HG02852 (cell line): ENCODE data around the gene MMP2.
A peak's percentile ranks its signal among the peaks of the same experiment; 100 is the strongest.

Source experiments
- ATAC-seq: cut with Tn5 transposase; IDR thresholded peaks from one replicate; pipeline ENCODE4 v1.9.1; 2021; ENCODE audit warnings: mild to moderate bottlenecking, moderate library complexity; ENCODE audit not compliant: unreplicated experiment

Gene MMP2

DNA sequence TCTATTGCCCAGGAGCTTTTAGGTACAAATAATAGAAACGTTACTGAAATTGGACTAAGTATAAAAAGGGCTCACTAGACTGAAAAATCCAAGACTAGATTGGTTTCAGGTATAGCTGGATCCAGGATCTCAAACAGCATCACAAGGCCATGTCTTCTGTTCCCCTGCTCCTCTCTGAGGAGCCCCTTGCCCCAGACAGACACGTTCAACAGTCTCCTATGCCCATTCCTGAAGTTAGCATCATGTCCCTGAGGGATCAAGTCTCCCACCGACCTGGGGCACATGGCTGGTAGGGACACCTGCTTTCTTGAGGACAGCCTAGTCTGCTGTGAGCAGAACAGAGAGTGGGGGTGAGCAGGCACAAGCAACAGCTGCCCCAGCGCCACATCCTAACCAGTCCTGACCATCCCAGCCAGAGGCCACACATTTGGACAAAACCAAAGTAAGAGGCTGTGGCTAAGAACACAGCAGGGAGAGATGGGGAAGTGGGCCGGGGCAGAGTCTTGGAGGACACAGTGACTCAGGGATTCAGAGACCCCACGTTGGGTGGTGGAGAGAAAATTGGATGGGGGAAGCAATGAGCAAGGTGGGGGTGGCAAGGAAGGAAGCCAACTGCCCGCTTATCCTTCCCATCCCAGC, 10.5 kb upstream of the MMP2 start:
- no peak for ATAC-seq

DNA sequence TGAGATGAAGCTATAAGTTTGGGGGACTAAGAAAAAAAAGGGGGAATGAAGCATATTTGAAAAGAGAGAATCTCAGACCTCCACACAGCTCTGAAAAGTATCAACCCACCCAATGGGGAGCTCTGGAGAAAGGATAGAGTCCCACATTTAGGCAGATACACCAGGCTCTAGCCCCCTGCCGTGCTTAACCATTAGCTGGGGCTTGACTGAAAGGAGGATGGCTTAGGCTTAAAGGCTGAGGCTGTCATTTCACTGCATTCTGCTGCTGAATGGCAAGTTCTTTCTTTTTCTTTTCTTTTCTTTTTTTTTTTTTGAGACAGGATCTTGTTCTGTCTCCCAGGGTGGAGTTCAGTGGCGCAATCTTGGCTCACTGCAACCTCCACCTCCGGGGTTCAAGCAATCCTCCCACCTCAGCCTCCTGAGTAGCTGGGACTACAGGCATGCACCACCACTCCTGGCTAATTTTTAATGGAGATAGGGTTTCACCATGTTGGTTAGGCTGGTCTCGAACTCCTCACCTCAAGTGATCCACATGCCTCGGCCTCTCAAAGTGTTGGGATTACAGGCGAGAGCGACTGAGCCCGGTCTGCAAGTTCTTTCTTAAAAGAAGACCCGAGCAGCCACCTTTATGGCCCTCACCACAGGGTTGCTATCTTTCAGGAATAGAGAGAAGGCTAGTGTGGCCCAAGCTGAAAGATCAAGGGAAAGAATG, 9.0 kb upstream of the MMP2 start:
- ATAC-seq = no peak

DNA sequence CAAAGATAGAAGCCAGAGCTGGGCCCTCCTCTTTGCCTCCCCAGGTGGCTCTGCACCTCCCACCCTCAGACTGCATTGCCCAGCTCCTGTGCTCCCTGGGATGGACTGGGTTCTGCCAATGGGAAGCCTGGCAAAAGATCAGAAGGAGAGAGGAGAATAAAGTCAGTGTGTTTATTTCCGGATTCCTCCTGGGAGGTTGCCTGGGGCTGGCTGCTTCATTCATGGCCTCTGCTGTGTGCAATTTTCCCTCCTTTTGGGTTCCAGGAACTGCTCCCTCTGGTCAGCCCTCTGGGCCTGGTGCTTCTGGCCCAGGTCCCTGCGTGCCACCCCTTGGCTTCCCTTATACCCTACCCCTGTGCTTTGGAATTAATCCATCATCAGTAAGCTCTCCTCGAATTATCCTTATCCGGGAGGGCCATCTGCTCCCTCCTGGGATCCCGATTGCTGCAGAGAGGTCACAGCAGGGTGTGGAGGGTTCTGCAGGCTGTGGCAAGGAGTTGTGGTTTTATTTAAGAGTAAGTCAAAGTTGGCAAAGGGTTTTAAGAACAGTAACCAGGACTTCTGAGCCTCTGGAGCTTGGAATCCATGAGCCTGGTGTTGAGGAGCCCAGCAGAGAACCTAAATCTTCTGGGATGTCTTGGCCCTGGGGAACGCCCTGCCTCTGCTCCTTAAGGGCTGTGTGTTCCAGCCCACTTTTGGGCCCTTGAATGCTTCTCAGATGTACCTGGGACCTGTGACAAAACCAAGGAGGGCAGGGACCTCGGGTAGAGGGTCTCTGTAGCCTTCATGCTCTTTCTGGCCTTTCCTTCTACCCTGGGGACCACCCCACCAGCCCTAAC, 8.2 kb upstream of the MMP2 start:
- ATAC-seq = no peak

- ATAC-seq = peak; percentile 91
These were observed 7.4 kb upstream of the MMP2 start for GRCh38 chr16:55471448-55472097.

- ATAC-seq = no peak
These were observed 5.4 kb upstream of the MMP2 start for GRCh38 chr16:55473587-55473986.

- ATAC-seq = no peak
These were observed 4.2 kb upstream of the MMP2 start for GRCh38 chr16:55474821-55475220.

- ATAC-seq = no peak
These were observed 3.1 kb upstream of the MMP2 start for GRCh38 chr16:55475919-55476318.

DNA sequence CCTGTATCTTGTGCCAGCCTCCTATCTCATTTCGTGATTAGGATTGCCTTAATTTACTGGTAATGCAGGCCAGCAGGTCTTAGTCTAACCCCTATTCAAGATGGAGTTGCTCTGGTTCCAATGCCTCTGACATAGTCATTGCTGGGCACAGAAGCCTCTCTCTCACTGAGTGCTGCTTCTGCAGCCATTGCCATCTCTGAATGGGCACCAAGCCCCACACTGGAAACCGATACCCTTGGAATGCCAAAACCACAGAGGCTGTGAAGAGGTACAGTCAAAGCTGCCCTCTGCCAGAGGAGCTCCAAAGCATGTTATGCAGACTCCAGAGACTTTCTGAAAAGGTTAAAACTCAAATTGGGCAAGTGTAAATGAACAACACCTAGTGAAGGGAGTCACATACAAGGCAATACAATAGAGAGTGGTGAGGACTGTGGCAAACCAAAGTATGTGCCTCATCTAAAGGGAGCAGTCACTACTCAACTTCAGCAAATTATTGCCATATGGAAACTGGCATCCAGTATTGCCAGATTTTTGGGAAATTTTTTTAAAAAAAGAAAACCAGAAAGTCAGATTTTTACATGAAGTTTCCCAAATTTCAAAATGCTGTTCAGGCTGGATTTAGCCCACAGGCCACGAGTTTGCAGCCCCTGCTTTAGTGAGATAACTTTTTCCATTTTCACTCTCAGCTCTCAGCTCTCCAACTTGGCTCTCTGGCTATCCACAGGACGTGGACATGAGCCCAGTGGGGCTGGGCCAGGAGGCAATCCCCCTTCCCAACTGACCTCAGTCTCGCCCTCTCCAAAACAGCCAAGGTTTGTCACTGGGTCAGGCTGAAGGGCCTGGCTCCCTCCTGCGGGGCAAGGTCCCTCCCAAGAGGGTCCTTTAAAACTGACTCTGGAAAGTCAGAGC, 2.1 kb upstream of the MMP2 start:
- ATAC-seq = no peak

GRCh38 chr16:55477736-55478135, 1.3 kb upstream of the MMP2 start:
- no peak for ATAC-seq

- no peak for ATAC-seq
These were observed 587 bp downstream of the MMP2 start for GRCh38 chr16:55479430-55480140.

DNA sequence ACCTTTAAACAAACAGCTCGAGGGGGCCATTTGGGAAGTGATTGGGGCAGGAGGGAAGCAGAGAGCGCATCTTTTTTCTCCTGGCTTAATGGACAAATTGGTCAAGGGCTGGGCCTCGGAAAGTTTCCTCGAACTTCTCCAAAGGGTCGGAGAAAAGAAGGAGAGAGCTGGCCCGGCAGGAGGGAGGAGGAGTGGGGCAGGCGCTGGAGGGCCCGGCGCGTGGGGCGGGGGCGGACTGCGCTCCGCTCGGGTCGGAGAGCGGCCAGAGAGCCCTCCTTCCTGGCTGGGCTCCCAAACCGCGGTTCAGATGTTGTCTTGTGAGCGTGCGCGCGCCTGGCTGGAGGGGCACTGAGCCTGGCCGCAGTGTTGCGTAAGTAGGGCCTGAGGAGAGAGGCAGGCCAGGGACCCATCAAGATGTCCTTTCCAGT, 1.2 kb downstream of the MMP2 start:
- ATAC-seq = no peak

GRCh38 chr16:55481023-55481422, 2.0 kb downstream of the MMP2 start:
- ATAC-seq = no peak

GRCh38 chr16:55482056-55482455, 3.1 kb downstream of the MMP2 start:
- no peak for ATAC-seq

- no peak for ATAC-seq
These were observed 8.2 kb downstream of the MMP2 start for GRCh38 chr16:55487048-55487803.

- no peak for ATAC-seq
These were observed 9.3 kb downstream of the MMP2 start for GRCh38 chr16:55488306-55488705.

- no peak for ATAC-seq
These were observed 10.3 kb downstream of the MMP2 start for GRCh38 chr16:55489119-55489955.

- ATAC-seq = no peak
These were observed 10.9 kb downstream of the MMP2 start for GRCh38 chr16:55489956-55490265.

DNA sequence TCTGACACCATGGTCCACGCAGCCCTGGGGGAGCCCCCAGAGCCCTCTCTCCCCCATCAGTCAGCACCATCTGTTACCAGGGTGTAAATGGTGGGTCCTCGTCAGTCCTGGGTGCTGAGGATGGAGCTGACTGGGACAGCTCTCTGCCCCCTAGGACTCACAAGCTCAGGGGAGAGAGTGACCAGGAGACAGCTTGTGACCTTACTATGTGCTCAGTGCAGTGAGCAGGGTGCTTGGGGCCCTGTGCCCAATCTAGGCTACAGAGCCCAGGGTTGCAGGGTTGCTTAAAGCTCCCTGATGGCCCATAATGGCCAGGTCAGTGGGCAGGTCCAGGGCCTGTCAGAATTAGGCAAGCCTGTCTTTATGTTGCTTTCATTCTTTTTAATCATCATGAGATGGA, 11.3 kb downstream of the MMP2 start:
- no peak for ATAC-seq
